Choroid plexus epithelial cell (primary cell): ENCODE results near the gene KCNJ12.
A peak's percentile ranks its signal among the peaks of the same experiment; 100 is the strongest.

Source experiments
- DNase-seq: peaks from one replicate; pipeline ENCODE4 v3.0.0-alpha.2; 2010; ENCODE audit warnings: low read depth
- H3K4me3 ChIP-seq: 2 replicates; pipeline ENCODE4 v1.5.1; 2011; ENCODE audit warnings: low read depth, mild to moderate bottlenecking, control low read depth, low read length, moderate library complexity
- CTCF ChIP-seq: conservative IDR thresholded peaks from 2 replicates; pipeline ENCODE4 v1.5.1; 2011; ENCODE audit warnings: low read depth, mild to moderate bottlenecking, control low read depth, inconsistent platforms, low read length, moderate library complexity

The KCNJ12 gene

GRCh38 chr17:21462237-21462636 lies 86.1 kb downstream of the KCNJ12 start:
- DNase-seq: peak; percentile 74
- H3K4me3 ChIP-seq: no peak overlapping the region
- TF ChIP-seq CTCF: no peak

- no peak for DNase-seq
- TF ChIP-seq CTCF: no peak
- no peak overlapping the region for H3K4me3 ChIP-seq
Measured at GRCh38 chr17:21463204-21463661, 87.1 kb downstream of the KCNJ12 start.

- H3K4me3 ChIP-seq: peak overlapping the region; percentile 44
- peak; percentile 39 for DNase-seq
- no peak for TF ChIP-seq CTCF
Measured at GRCh38 chr17:21463779-21464407, 87.7 kb downstream of the KCNJ12 start.

GRCh38 chr17:21464611-21465021 lies 88.5 kb downstream of the KCNJ12 start:
- no peak overlapping the region for H3K4me3 ChIP-seq
- DNase-seq: no peak
- TF ChIP-seq CTCF: no peak

- DNase-seq: no peak
- no peak for TF ChIP-seq CTCF
Measured at GRCh38 chr17:21466550-21466949, 90.4 kb downstream of the KCNJ12 start.

GRCh38 chr17:21467196-21467595 lies 91.0 kb downstream of the KCNJ12 start:
- no peak for TF ChIP-seq CTCF
- no peak overlapping the region for H3K4me3 ChIP-seq
- no peak for DNase-seq

More at GRCh38 chr17:21466550-21466949, 90.4 kb downstream of the KCNJ12 start:
- no peak overlapping the region for H3K4me3 ChIP-seq

GRCh38 chr17:21467739-21468490 lies 91.8 kb downstream of the KCNJ12 start:
- TF ChIP-seq CTCF: no peak
- H3K4me3 ChIP-seq: no peak overlapping the region
- DNase-seq: no peak
